Measurements from ENCODE around the gene GASK1B. TPM values are rescaled to one million over a fixed set of nuclear protein-coding genes. Genes with fewer than 3 reads are reported as not detected.

GASK1B gene
- 84.3 and 114 TPM in 2 replicates for total RNA-seq

DNA sequence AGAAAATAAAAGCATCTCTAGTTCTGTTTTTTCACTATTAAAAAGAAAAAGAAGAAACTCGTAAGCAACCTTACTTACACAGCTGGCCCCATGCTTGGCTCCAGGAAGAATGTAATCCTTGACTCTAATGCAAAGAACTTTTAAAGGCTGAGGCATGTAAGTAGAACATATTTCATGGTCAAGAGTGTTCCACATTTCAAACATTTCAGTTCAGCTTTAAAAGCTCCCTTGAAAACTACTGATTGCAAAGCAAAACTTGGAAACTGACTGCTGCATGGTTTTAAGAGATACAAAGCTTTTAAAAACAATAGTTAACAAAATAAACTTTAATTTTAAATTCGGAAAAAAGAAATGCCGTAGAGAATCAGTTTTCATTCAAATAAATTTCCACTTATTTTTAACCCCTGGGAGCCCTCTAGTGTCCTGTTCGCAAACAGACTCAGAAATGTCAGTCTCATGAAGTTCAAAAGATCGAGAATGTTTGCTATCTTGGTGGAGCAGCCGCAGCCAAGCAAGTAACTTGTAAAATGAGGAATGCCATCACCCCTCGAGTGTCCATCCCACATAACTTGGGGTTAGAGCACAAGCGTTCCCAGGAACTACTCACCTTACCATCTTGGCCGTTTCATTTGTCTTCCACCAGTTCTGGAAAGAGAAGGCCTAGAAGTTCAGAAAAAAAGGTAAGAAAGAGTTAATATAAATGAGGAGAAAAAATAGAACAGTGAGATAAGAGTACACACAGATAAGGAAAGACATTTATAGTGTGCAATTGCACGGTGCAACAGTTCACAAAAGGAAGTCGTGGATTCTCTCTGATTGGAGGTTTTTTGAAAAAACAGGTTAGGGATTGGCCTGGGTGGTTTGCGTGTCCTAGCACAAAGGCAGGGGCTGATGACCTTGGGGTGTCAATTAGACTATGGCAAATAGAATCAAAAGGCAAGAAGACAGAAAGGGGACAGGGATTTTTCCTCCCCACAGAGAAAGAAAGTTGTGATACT is at the start of gene GASK1B:
GASK1B (minus strand) TSS at position 765 of the 998 bp plus-strand sequence. CDS start 1,650 bp downstream, outside the sequence.
- DNase-seq (ENCODE audit: low read depth, low spot score), result no peak

DNA sequence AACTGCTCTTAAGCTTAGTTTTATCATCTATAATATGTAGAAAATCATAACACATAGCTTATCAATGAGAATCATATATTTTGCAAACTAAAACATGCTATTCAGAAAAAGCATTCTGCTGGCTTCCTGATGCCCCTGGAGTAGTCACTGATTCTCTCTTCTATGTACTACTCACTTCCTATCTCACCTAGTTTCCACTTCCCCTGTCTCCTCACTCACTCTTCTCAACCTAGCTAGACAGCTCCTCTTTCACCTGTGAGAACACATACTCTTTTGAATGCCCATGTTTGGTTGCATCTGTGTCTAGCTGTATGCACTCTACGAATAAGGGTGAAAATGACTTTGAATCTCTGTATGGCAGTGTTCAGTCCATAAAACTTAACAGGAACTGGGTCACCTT is 46.8 kb upstream of the GASK1B start:
- no peak for DNase-seq (ENCODE audit: low read depth, low spot score)

DNA sequence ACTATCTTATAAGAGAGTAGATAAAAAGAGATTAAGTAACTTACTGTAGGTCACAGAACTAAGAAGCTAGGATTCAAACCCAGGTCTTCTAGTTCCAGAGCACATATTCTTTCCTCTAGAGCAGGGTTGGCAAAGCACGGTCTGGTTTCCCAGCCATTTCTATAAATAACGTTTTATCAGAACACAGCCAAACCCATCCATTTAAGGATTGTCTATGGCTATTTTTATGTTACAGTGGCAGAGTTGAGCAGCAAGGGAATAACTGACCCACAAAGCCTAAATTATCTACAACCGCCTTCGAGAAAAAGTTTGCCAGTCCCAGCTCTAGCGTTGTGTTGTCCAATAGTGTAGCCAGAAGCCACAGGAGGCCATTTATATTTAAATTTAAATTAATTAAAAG is 44.9 kb upstream of the GASK1B start:
- DNase-seq (ENCODE audit: low read depth, low spot score), result no peak

DNA sequence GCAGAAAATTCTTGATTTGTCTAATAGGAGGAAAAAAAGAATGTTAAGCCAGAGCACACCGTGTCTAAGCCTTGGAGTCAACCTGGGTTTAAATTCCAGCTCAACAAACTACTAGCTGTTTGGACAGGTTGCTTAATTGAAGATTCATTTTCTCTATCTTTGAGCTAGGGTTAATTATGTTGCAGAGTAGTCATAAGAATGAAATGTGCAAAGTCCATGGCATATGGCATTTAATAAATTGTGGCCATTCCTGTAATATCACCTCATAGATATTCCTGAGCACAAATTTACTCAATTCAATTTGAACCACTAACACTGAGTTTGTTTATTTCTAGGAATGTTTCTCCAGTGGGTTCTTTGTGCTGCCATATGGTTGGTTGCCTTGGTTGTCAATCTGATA is 42.0 kb upstream of the GASK1B start:
- DNase-seq (ENCODE audit: low read depth, low spot score), result no peak

DNA sequence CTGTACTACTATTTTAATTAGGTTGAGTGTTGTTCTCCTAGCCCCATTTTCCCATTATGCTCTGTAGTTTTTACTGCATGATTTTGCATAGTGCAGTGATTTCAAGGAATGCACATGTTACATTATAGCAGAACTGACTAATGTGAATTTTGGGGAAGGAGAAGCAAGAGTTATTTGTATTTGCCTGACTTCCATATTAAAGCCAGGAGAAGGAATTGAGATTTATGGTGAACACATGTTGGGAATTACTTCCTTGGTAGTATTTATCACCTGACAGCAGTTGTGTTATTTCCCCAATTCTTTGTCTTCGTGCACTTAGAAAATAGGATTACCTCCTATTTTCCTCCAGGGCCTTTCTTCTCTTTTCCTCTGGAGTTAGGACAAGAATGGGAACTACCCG is 40.6 kb upstream of the GASK1B start:
- DNase-seq (ENCODE audit: low read depth, low spot score), result no peak

DNA sequence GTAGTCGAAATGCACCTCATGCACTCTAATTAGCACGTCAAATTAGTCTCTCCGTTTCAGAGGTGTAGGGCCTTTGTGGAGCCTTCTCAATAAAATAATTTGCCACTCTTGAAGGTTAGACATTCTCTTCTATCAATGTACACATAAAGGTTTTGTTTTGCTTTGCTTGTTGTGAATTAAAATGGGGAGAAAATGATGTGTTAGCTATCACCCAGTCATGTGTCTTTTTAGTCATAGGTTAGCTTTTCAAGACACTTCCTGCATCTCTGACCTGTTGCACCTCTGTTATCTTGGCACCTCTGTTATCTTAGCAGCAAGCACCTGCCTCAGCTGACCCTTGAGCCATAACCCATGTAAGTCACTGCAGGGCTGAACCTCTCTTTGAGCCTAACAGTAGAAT is 38.4 kb upstream of the GASK1B start:
- DNase-seq (ENCODE audit: low read depth, low spot score), result no peak

DNA sequence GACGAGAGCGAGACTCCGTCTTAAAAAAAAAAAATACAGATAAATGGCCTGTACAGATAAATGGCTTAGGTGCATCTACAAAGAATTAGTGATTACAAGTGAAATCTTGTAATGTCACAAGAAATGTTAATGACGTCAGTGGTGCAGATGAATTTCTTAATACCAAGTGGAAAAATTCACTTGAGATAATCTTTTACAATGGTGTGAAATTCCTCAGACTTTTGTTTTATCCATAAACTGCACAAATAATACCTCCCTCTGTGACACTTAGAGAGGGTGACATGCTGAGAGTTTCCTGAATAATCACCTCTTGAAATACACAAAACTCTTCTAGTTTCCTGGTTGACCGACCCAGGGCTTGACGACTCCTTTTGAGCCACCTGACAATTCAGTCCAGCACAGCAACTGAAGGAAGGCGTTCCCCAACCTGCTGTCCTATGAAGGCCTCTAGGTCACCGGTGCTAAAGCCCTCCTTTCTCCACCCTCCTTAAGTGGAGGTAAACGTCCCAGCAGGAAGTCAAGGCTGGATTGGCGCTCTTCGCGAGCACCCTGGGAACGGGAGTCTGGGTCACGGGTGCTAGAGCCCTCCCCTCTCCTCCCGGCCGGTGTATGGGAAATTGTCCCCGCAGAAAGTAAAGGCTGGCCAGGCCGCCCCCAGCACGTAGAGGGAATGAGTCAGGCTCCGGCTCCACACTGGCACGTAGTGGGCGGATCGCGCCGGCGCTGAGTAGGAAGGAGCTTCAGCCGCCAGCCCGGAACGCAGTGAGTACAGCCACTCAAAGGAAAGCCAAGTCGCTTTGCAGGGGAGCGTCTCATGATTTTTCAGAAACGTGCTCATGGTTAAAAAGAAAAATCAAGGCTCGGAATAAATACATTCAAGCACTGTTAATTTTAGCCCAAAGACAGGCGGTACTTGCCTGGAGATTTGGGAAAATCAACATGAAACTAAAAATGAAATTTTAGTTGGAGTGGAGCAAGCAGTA is 37.3 kb upstream of the GASK1B start, which contains the start of gene TMEM144:
TMEM144 (plus strand) TSS at position 662 of the 983 bp plus-strand sequence. CDS start 2,182 bp downstream, outside the sequence.
- DNase-seq (ENCODE audit: low read depth, low spot score), result peak; percentile 58

DNA sequence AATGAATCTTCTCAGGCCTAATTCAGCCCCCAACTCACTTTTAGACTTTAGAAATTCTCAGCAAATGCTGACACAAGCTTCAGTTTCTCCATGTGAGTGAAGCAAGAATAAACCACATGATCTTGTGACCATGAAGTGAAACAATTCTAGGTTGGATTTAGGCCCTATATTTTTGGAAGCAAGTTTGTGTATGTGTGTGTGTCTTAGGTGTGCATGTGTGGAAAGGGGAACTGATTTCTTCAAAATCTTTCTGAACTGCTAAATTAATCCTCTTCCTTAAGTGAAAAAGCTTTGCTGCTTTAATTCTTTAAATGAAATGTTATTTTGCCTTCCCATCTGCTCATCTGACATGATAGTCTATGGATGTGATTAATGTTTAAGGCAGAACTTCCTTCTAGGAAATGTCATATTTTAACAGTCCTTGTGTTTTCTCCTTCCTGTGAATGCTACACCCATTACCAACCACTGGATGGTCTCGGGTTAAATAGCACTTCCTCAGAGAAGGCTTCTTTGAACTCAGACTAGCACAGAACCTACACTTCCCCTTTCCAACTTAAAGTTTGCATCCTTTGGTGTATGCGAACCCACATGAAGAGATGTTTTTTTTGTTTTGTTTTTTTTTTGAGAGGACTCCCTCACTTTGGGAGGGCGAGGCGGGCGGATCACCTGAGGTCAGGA is 36.3 kb upstream of the GASK1B start:
- no peak for DNase-seq (ENCODE audit: low read depth, low spot score)

DNA sequence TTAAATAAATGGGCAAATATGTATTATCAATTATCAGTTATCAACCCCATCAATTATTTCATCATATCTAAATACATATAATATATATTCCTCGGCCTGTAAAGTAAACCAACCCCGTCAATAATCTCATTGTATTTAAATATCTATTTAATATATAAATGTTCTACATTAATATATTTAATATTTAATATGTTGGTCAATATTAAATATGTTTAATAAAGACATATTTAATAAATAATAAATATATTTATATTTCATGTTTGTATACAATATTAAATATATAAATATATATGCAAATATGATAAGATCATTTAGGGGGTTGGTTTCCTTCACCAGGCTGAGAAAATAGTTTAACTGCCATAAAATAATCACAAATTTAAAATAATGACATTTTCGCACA is 31.1 kb upstream of the GASK1B start:
- DNase-seq (ENCODE audit: low read depth, low spot score), result no peak

DNA sequence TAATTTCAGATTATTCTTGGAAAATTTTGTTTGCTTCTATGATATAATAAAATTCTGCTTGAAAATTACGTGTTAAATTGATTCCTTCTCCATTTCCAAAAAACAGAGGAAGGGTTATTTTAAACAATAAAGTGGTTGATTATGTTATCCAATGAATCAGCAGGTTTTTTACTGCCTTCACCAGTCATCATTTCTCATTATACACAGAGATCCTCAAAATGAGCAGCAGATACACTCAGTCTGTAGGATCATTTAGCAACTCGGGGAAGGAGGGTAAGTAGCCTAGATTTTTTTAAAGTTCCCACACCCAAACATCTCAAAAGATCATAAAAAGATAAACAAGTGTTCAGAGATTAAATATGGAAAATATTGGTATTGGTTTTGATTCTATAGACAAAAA is 30.6 kb upstream of the GASK1B start:
- DNase-seq (ENCODE audit: low read depth, low spot score), result no peak

DNA sequence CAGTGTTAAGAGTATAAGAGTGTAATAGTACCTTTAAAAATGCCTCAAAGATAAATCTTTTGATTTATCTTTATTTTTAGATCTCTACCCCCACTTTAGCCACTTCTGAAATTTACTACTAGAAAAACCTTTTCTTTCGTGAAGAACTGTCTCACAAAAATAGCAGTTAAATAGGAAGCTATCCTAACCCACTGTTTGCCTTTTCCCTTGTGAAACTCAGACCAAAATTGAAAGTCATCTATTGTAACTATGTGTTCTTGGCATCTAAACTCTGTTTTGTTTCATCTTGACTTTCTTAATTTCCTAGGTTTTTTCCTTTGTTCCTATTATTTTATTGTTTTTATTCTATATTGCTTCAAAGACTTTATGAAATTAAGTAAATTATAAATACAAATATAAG is 29.7 kb upstream of the GASK1B start:
- DNase-seq (ENCODE audit: low read depth, low spot score), result no peak

DNA sequence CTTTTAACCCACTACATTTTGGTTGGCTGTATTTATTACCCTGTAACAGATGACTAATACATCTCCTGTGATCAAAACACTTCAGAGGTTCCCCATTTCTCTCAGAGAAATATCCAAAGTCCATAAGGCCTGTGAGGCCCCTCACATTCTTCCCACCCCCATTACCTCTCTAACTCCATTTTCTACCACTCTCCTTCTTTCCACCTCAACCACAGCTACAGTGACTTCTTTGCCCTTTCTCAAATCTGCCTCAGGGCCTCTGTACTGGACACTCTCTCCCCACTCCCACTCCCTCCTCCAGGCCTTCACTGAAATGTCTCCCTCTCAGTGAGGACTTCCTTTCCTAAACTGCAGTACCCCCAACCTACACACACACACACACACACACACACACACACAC is 29.1 kb upstream of the GASK1B start:
- no peak for DNase-seq (ENCODE audit: low read depth, low spot score)

DNA sequence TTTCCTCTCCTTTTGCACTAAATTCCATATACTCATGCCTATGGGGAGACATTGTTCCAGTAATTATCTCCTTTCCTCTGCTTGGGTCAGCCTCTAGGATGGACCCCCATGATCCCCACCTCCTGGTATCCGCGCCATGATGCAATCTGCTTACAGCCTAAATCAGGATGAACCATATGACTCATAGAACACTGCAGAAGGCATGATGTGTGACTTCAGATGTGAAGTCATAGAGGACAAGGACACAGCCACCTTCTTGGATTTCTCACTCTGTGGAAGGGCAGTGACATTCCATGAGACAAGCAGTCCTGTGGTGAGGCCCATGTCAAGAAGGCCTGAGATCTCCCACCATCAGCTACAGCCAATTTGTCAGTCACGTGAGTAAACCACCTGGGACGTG is 28.5 kb upstream of the GASK1B start:
- DNase-seq (ENCODE audit: low read depth, low spot score), result no peak

DNA sequence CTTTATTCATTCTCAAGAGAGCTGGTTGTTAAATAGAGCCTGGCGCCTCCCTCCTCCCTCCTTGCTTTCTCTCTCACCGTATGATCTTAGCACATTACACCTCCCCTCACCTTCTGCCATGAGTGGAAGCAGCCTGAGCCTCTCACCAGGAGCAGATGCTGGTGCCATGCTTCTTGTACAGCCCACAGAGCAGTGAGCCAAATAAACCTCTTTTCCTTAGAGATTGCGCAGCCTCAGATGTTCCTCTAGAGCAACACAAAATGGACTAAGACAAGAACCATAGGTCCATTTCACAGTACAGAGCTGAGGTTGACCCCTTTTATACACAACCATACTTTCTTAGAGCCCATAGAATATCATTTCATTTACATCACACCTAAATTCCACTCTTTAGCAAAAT is 27.4 kb upstream of the GASK1B start:
- DNase-seq (ENCODE audit: low read depth, low spot score), result no peak

DNA sequence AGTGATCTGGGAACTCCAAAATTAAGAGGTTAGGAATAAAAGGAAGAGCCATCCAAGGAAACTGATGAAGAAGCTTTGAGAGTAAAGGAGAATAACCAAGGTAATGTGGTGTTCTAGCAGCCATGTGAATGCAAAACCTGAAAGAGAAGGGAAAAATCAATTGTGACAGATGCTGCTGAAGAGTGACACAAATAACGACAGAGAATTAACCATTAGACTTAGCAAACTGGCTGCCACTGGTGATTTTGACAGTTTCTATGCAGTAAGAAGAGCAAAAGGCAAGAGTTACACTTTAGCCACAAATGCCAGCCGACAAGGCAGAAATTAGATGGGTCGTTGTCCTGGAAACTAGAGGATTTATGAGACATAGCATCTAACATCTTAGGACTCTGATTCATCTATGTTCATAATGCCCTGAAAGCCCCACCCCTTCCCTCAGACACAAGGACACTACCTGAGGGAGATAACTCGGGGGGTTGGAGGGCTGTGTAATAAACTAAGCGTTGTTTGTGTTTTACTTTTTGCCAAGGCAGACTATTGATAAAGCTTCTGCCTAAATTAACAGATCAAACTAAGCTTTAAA is 24.5 kb upstream of the GASK1B start:
- no peak for DNase-seq (ENCODE audit: low read depth, low spot score)

DNA sequence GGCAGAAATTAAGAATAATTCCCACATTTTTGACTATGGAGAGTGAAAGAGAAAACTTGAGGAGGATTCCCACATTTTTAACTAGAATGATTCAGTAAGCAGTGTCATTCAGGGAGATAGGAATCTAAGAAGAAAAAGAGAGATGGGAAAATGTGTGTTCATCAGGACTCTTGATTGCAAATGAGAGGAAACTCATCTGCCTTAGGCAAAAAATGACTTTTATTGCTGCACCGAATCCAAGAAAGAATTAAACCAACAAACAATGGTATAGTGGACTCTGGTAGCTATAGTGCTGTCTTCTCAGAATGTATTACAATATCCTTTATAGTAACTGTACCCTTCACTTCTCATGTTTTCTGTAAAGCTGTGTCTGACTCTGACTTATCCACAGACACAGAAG is 22.5 kb upstream of the GASK1B start:
- DNase-seq (ENCODE audit: low read depth, low spot score), result no peak

DNA sequence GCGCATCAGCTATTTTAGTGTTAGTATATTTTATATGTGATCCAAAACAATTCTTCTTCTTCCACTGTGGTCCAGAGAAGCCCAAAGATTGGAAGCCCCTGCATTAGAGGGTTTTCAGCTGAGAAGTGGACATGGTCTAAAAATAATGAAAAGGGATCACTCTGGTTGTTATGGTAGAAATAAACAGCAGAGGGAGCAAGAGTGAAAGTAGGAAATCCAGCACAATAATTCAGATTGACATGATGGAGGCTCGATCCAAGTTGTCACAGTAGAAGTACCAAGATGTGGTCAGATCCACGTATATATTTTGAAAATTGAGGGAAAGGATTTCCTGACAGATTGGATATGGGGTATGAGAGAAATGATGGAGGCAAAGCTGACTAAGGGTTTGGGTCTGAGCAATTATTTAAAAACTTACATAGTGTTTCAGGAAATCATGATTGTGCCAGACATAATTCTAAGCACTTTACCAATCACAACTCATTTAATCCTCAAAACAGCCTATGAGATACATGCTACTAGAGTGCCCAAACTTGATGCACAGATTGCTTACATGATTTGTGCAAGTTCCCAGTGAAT is 20.4 kb upstream of the GASK1B start:
- no peak for DNase-seq (ENCODE audit: low read depth, low spot score)

DNA sequence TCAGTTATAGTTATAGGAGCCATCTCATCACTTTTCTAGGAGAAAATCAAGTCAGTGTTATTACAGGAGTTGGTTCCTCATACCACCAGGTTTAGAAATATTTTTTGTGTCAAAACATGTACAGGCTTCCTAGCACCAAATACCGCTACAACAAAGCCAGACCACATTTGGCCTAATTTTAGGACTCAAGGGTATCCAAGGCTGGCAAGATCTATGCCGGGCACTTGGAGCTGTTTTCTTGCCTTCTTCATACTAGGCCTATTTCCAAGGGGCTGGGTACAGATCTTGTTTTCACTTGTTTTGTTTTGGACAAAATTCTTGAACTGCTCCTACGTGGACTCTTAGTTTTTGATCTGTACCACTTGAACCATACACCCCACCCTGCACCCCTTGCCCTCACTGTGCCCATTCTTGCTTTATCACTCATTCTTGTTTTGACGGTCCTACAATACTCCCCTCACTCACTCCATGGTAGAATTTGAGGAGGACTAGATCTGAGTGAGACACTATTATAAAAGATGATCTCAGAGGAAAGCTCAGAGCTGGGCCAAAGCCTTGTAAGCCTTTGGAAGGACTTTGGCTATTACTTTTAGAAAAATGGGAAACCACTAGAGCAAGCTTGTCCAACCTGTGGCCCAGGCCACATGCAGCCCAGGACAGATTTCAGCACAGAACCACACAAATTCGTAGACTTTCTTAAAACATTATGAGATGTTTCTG is 19.8 kb upstream of the GASK1B start:
- DNase-seq (ENCODE audit: low read depth, low spot score), result no peak

DNA sequence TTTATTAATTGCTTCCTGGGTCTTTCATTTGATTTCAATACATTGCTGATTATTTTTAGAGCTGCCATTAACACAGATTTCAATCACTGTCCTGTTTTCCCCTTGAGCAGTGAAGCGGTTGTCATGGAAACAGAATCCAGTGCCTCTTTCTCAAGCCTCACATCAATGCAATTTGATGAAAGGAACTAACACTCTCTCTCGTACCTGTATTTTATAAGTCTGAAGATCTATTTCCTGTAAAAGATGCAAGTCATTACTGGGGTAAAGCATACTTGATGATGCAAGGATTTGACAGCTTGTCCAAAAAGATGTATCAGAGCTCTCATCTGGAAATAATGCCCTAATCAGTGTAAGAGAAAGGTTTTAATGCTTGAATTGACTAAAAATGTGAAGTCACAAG is 17.9 kb upstream of the GASK1B start:
- DNase-seq (ENCODE audit: low read depth, low spot score), result no peak

DNA sequence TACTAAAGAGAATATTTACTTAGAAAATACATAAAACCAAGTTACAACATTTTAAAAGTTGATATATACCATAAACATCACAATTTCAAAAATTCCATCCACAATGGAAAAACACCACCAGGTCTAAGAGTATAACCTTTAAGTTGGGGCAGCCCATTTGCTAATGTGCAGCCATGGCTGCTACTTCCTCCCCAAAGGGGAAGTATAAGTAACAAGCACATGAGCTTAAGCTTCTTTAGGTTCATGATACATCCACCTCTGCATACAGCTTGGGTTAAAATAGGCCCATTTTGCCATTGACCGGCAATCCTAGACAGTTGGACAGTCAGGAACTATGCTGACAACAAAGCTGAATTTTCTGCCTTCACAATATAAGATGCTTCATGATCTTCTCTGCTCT is 16.6 kb upstream of the GASK1B start:
- no peak for DNase-seq (ENCODE audit: low read depth, low spot score)

Data from pulmonary artery endothelial cell (primary cell).